K562 (cell line): ENCODE data around the gene CACNA1S. TPM values are rescaled to one million over a fixed set of nuclear protein-coding genes. Genes with fewer than 3 reads are reported as not detected.

Experiments
- ATAC-seq: fragments of 200-7000 bp; cut with Tn5 transposase; 3 replicates; pipeline ENCODE4 v1.9.1; 2020; ENCODE audit warnings: moderate library complexity
- BruUV-seq: library from RNA; stranded (reverse); fragments of 400-500 nt; replicated peaks from 2 replicates; lab custom pipeline; 2021; lab: Mats Ljungman, UMichigan
- CTCF ChIA-PET: fragments of 300-600 bp; formaldehyde crosslinking; extraction: SDS; loops from one replicate; lab custom pipeline; 2021; ENCODE audit warnings: low intra/inter-chr PET ratio; lab: Yijun Ruan, JAX
- POLR2A ChIA-PET: fragments of 300-600, 350-650 bp; sonication (Branson Sonifier 250); formaldehyde crosslinking; extraction: SDS; loops from one replicate; lab custom pipeline; 2021; ENCODE audit warnings: antibody characterized with exemption, inconsistent platforms; lab: Yijun Ruan, JAX
- DNase-seq, 4 experiments: peaks; one replicate each; pipeline versions ENCODE4 v3.0.0 to v3.0.0-alpha.2; 2011 to 2018; ENCODE audit warnings: low spot score in 3 of 4, mixed read lengths in 3 of 4; ENCODE audit errors: extremely low read depth in 1 of 4
- FAIRE-seq: peaks from 2 replicates; lab custom pipeline; 2011; peaks lifted over from hg19 to GRCh38; lab: Jason Lieb, UNC
- H2AFZ ChIP-seq: 2 replicates; pipeline ENCODE4 v1.6.0; 2011; ENCODE audit warnings: low read depth, low read length, control low read depth, inconsistent platforms
- H3K27ac ChIP-seq: fragments of 200-600 bp; 3 replicates; pipeline ENCODE4 v1.8.0; 2011; ENCODE audit warnings: low read depth, mild to moderate bottlenecking, control low read depth, inconsistent platforms, low read length, moderate library complexity, mixed read lengths; ENCODE audit errors: extremely low read depth
- H3K27me3 ChIP-seq, 2 experiments: fragments of 300-600 bp in 1 of 2; 2 replicates in 1 of 2; 3 replicates in 1 of 2; pipeline versions ENCODE4 v1.6.0 to v1.8.0; 2011; ENCODE audit warnings: inconsistent platforms in 2 of 2, low read length in 2 of 2, mild to moderate bottlenecking in 1 of 2, mixed read lengths in 1 of 2, moderate library complexity in 1 of 2; ENCODE audit not compliant: control insufficient read depth in 2 of 2, insufficient read depth in 2 of 2
- H3K36me3 ChIP-seq: fragments of 300-600 bp; 3 replicates; pipeline ENCODE4 v1.8.0; 2011; ENCODE audit warnings: mild to moderate bottlenecking, low read length, inconsistent platforms; ENCODE audit not compliant: control insufficient read depth, insufficient read depth
- H3K4me1 ChIP-seq, 2 experiments: fragments of 200-600 bp in 1 of 2; replicated peaks in 1 of 2; 2 replicates in 1 of 2; 3 replicates in 1 of 2; pipeline versions ENCODE4 v1.5.1 to v1.8.0; 2011; ENCODE audit warnings: inconsistent platforms in 2 of 2, low read length in 2 of 2, mild to moderate bottlenecking in 1 of 2, mixed read lengths in 1 of 2, moderate library complexity in 1 of 2; ENCODE audit not compliant: control insufficient read depth in 2 of 2, insufficient read depth in 2 of 2
- H3K4me2 ChIP-seq: 2 replicates; pipeline ENCODE4 v1.6.1; 2011; ENCODE audit warnings: low read length, control low read depth, inconsistent platforms, mixed read lengths; ENCODE audit not compliant: insufficient read depth
- H3K4me3 ChIP-seq: fragments of 200-600 bp; sonication (generic), shearing (Covaris generic); 2 replicates; pipeline ENCODE4 v1.5.1; 2016; ENCODE audit warnings: control low read depth, inconsistent platforms
- H3K79me2 ChIP-seq: fragments of 200-600 bp; 3 replicates; pipeline ENCODE4 v1.8.0; 2011; ENCODE audit warnings: low read length, inconsistent platforms; ENCODE audit not compliant: control insufficient read depth, insufficient read depth
- H3K9ac ChIP-seq, 2 experiments: 2 replicates each; pipeline versions ENCODE4 v1.6.0 to v1.6.1; 2011; ENCODE audit warnings: low read depth in 2 of 2, low read length in 2 of 2, control low read depth in 1 of 2, inconsistent platforms in 1 of 2, mild to moderate bottlenecking in 1 of 2, mixed read lengths in 1 of 2; ENCODE audit not compliant: insufficient read depth in 1 of 2
- H3K9me1 ChIP-seq: one replicate; pipeline ENCODE4 v1.6.0; 2011; ENCODE audit warnings: inconsistent platforms, mild to moderate bottlenecking, low read length, moderate library complexity; ENCODE audit not compliant: control insufficient read depth, insufficient read depth
- H3K9me3 ChIP-seq: replicated peaks from 2 replicates; pipeline ENCODE4 v1.5.1; 2011; ENCODE audit warnings: low read depth, low read length, inconsistent platforms; ENCODE audit not compliant: control insufficient read depth, insufficient read depth
- H4K20me1 ChIP-seq: replicated peaks from 2 replicates; pipeline ENCODE4 v1.6.1; 2011; ENCODE audit warnings: low read length, inconsistent platforms, mixed read lengths; ENCODE audit not compliant: control insufficient read depth, insufficient read depth
- E2F3 ChIP-seq: fragments of 250-450 bp; sonication (Bioruptor Pico); IDR thresholded peaks from 2 replicates; pipeline ENCODE4 v1.4.0; 2020; ENCODE audit warnings: mild to moderate bottlenecking
- EZH2 ChIP-seq: IDR thresholded peaks from 2 replicates; pipeline ENCODE4 v1.6.1; 2012; ENCODE audit warnings: low read depth, mild to moderate bottlenecking, inconsistent platforms, low read length, borderline replicate concordance
- IRF2 ChIP-seq: sonication (generic); formaldehyde crosslinking; IDR thresholded peaks from 2 replicates; pipeline ENCODE4 v1.8.1; 2022; ENCODE audit warnings: mild to moderate bottlenecking, missing genetic modification reagents
- NR2C1 ChIP-seq, 2 experiments: fragments of 450-650 bp; IDR thresholded peaks; 2 replicates each; pipeline ENCODE4 v1.6.1; 2017; ENCODE audit warnings: mild to moderate bottlenecking in 2 of 2, antibody characterized with exemption in 1 of 2, inconsistent platforms in 1 of 2, missing compliant biosample characterization in 1 of 2, missing genetic modification characterization in 1 of 2
- PCBP1 ChIP-seq: fragments of 200-400 bp; formaldehyde crosslinking; IDR thresholded peaks from 2 replicates; pipeline ENCODE4 v1.6.1; 2018; ENCODE audit warnings: mild to moderate bottlenecking, low read depth, low read length; ENCODE audit not compliant: poor library complexity, severe bottlenecking
- PPARD ChIP-seq: fragments of 250-450 bp; sonication (Bioruptor Pico); IDR thresholded peaks from 2 replicates; pipeline ENCODE4 v1.8.0; 2022; ENCODE audit warnings: inconsistent platforms, mild to moderate bottlenecking, moderate library complexity
- SMARCA4 ChIP-seq: fragments of 450-650 bp; IDR thresholded peaks from 2 replicates; pipeline ENCODE4 v1.6.1; 2016
- ZNF79 ChIP-seq: fragments of 250-450 bp; sonication (Bioruptor Pico); IDR thresholded peaks from 2 replicates; pipeline ENCODE4 v1.4.0; 2020; ENCODE audit warnings: low read depth, mild to moderate bottlenecking, moderate library complexity
- WGBS: fragments of 100-300 bp; shearing (Covaris generic); methylation state at CpG from one replicate; pipeline ENCODE4 v1.1.6; 2016; ENCODE audit warnings: low coverage, mixed read lengths; ENCODE audit not compliant: insufficient coverage; ENCODE audit errors: missing lambda C conversion rate; 5-methylcytosine and 5-hydroxymethylcytosine counted together
- in situ Hi-C: fragments of 300-500 bp; cut with MboI; formaldehyde crosslinking; loops from 4 replicates; pipeline ENCODE4 v1.15.0; 2018; ENCODE audit warnings: inconsistent platforms, mixed read lengths
- intact Hi-C: fragments of 100-400 bp; cut with micrococcal nuclease; formaldehyde crosslinking; loops from 2 replicates; pipeline ENCODE4 v1.14.2; 2022
- polyA plus RNA-seq, 8 experiments: library from polyadenylated mRNA; depleted of rRNA in 4 of 8; stranded (reverse) in 5 of 8; unstranded in 3 of 8; fragments of >200 nt; fragmentation: Nextera tagmentation in 2 of 8; fragmentation: Illumina TruSeq in 1 of 8; extraction: Ambion mirVana in 2 of 8; extraction: Trizol in 1 of 8; gene quantifications; 2 replicates each; pipeline versions ENCODE4 v1.2.1 to v1.2.3, GENCODE V29; 2011 to 2014; ENCODE audit warnings: inconsistent platforms in 1 of 8, missing spikeins in 1 of 8
- total RNA-seq, 7 experiments: library from RNA; depleted of rRNA in 6 of 7; stranded (reverse); fragments of >200 nt in 6 of 7; fragmentation: Illumina TruSeq in 2 of 7; extraction: Trizol in 2 of 7; gene quantifications; 2 replicates each; pipeline versions ENCODE4 v1.2.1 to v1.2.3, GENCODE V29; 2011 to 2021; ENCODE audit warnings: low replicate concordance in 1 of 7
- TF ChIP-seq, protein P1 (sequence below), 3 experiments: fragments of 200-800 bp in 1 of 3; sonication (Bioruptor generic) in 1 of 3; sonication (generic) in 1 of 3; formaldehyde crosslinking in 1 of 3; IDR thresholded peaks; 2 replicates each; pipeline versions ENCODE4 v1.6.1 to v1.8.0; 2016 to 2022; ENCODE audit warnings: mild to moderate bottlenecking in 2 of 3, missing compliant biosample characterization in 2 of 3, missing genetic modification characterization in 2 of 3, missing genetic modification reagents in 1 of 3
- TF ChIP-seq, protein P2 (sequence below): fragments of 200-600 bp; sonication (generic); IDR thresholded peaks from one replicate; pipeline ENCODE4 v1.6.1; 2012; ENCODE audit warnings: mild to moderate bottlenecking, low read depth, low read length, inconsistent platforms

CACNA1S gene
- total and polyA plus RNA-seq, 9 of the 15 experiments (the other 6 are each of a cell fraction or from before 2014, with no cell fraction given): not detected

DNA sequence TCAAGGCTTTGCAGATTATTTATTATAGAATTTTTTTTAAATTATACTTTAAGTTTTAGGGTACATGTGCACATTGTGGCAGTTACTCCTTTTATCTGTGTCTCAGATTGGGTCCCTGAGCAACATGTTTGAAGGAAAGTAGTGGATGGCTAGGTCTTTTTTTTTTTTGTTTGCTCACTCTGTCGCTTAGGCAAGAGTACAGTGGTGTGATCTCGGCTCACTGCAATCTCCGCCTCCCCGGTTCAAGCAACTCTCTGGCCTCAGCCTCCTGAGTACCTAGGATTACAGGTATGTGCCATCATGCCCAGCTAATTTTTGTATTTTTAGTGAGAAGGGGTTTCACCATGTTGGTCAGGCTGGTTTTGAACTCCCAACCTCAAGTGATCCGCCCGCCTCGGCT lies 49.1 kb downstream of the CACNA1S start:
- Histone ChIP-seq H3K4me1 (peaks cover 0 to 5% of the 10 kb centered on the region in 2 experiments; a peak in 3 of 5 replicates), H3K4me2 (no peak overlapping the region), H3K36me3 (no peaks in the 10 kb centered on the region), H2AFZ (no peak overlapping the region), H3K79me2 (no peaks in the 10 kb centered on the region), H3K9ac (no peak overlapping the region), H3K4me3 (no peak overlapping the region), H3K27ac (no peak overlapping the region), H3K27me3 (peaks cover 40 to 90% of the 10 kb centered on the region in 2 experiments), H4K20me1 (peaks cover 24% of the 10 kb centered on the region; the same call in 1 of the 2 replicates), H3K9me1 (peaks cover 4% of the 10 kb centered on the region), H3K9me3 (no peaks in the 10 kb centered on the region)
- DNase-seq (no peak), FAIRE-seq (no peak), ATAC-seq (no peak)
- CTCF ChIA-PET: no interaction called here
- no TSS peak for BruUV-seq
- 3% methylated on average over 7 of the region's 7 CpGs for WGBS
- POLR2A ChIA-PET: interaction anchor here (0.6 to 1.4 kb wide), 2 partner anchors 10 to 181 kb away, joined by 3 to 4 read pairs; no protein-coding TSS in a partner anchor
- in situ Hi-C loops: no loop called here
- intact Hi-C loops: no loop called here
- TF ChIP-seq NR2C1 (IDR thresholded peaks at IDR 0.05) (no peak), NR2C1 (tag; IDR thresholded peaks at IDR 0.05) (no peak), ZNF79 (no peak), E2F3 (no peak), PPARD (CRISPR knock-in tag) (no peak), IRF2 (CRISPR knock-in tag) (no peak), EZH2 (no peak), SMARCA4 (no peak), PCBP1 (no peak)
- TF ChIP-seq, protein P1, sequence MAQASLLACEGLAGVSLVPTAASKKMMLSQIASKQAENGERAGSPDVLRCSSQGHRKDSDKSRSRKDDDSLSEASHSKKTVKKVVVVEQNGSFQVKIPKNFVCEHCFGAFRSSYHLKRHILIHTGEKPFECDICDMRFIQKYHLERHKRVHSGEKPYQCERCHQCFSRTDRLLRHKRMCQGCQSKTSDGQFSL (CRISPR knock-in tag; IDR thresholded peaks at IDR 0.05): no peak
- TF ChIP-seq, protein P1 (tag; IDR thresholded peaks at IDR 0.05): no peak
- TF ChIP-seq, protein P2, sequence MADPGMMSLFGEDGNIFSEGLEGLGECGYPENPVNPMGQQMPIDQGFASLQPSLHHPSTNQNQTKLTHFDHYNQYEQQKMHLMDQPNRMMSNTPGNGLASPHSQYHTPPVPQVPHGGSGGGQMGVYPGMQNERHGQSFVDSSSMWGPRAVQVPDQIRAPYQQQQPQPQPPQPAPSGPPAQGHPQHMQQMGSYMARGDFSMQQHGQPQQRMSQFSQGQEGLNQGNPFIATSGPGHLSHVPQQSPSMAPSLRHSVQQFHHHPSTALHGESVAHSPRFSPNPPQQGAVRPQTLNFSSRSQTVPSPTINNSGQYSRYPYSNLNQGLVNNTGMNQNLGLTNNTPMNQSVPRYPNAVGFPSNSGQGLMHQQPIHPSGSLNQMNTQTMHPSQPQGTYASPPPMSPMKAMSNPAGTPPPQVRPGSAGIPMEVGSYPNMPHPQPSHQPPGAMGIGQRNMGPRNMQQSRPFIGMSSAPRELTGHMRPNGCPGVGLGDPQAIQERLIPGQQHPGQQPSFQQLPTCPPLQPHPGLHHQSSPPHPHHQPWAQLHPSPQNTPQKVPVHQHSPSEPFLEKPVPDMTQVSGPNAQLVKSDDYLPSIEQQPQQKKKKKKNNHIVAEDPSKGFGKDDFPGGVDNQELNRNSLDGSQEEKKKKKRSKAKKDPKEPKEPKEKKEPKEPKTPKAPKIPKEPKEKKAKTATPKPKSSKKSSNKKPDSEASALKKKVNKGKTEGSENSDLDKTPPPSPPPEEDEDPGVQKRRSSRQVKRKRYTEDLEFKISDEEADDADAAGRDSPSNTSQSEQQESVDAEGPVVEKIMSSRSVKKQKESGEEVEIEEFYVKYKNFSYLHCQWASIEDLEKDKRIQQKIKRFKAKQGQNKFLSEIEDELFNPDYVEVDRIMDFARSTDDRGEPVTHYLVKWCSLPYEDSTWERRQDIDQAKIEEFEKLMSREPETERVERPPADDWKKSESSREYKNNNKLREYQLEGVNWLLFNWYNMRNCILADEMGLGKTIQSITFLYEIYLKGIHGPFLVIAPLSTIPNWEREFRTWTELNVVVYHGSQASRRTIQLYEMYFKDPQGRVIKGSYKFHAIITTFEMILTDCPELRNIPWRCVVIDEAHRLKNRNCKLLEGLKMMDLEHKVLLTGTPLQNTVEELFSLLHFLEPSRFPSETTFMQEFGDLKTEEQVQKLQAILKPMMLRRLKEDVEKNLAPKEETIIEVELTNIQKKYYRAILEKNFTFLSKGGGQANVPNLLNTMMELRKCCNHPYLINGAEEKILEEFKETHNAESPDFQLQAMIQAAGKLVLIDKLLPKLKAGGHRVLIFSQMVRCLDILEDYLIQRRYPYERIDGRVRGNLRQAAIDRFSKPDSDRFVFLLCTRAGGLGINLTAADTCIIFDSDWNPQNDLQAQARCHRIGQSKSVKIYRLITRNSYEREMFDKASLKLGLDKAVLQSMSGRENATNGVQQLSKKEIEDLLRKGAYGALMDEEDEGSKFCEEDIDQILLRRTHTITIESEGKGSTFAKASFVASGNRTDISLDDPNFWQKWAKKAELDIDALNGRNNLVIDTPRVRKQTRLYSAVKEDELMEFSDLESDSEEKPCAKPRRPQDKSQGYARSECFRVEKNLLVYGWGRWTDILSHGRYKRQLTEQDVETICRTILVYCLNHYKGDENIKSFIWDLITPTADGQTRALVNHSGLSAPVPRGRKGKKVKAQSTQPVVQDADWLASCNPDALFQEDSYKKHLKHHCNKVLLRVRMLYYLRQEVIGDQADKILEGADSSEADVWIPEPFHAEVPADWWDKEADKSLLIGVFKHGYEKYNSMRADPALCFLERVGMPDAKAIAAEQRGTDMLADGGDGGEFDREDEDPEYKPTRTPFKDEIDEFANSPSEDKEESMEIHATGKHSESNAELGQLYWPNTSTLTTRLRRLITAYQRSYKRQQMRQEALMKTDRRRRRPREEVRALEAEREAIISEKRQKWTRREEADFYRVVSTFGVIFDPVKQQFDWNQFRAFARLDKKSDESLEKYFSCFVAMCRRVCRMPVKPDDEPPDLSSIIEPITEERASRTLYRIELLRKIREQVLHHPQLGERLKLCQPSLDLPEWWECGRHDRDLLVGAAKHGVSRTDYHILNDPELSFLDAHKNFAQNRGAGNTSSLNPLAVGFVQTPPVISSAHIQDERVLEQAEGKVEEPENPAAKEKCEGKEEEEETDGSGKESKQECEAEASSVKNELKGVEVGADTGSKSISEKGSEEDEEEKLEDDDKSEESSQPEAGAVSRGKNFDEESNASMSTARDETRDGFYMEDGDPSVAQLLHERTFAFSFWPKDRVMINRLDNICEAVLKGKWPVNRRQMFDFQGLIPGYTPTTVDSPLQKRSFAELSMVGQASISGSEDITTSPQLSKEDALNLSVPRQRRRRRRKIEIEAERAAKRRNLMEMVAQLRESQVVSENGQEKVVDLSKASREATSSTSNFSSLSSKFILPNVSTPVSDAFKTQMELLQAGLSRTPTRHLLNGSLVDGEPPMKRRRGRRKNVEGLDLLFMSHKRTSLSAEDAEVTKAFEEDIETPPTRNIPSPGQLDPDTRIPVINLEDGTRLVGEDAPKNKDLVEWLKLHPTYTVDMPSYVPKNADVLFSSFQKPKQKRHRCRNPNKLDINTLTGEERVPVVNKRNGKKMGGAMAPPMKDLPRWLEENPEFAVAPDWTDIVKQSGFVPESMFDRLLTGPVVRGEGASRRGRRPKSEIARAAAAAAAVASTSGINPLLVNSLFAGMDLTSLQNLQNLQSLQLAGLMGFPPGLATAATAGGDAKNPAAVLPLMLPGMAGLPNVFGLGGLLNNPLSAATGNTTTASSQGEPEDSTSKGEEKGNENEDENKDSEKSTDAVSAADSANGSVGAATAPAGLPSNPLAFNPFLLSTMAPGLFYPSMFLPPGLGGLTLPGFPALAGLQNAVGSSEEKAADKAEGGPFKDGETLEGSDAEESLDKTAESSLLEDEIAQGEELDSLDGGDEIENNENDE: no peak
